A549 (cell line): Measurements from ENCODE around the gene ARID1B. TPM values are rescaled to one million over a fixed set of nuclear protein-coding genes. Genes with fewer than 3 reads are reported as not detected.

Source experiments
- ATAC-seq, 2 experiments: fragments of 200-7000 bp in 1 of 2; fragments of >200 bp in 1 of 2; cut with Nextera tagmentation in 1 of 2; cut with Tn5 transposase in 1 of 2; 3 replicates each; pipeline versions ENCODE4 v1.8.0 to v1.9.1; 2018 to 2020; ENCODE audit warnings: mild to moderate bottlenecking in 1 of 2, moderate library complexity in 1 of 2
- CTCF ChIA-PET: fragments of 300-600 bp; sonication (Branson Sonifier 250); formaldehyde crosslinking; extraction: SDS; loops from one replicate; lab custom pipeline; 2021; ENCODE audit warnings: antibody characterized with exemption, inconsistent platforms; lab: Yijun Ruan, JAX
- POLR2A ChIA-PET: fragments of 350-600 bp; formaldehyde crosslinking; extraction: SDS; loops from one replicate; lab custom pipeline; 2021; ENCODE audit warnings: antibody characterized with exemption, inconsistent platforms; lab: Yijun Ruan, JAX
- DNase-seq, 2 experiments: peaks; one replicate each; pipeline versions ENCODE4 v3.0.0 to v3.0.0-alpha.2; 2011 to 2016; ENCODE audit warnings: low read depth in 1 of 2, low spot score in 1 of 2
- FAIRE-seq: peaks from 2 replicates; lab custom pipeline; 2011; peaks lifted over from hg19 to GRCh38; lab: Jason Lieb, UNC
- H3K27ac ChIP-seq, 2 experiments: fragments of >200 bp; sonication (Bioruptor Twin); formaldehyde crosslinking; 3 replicates each; pipeline ENCODE4 v1.5.1; 2016 to 2017
- H3K4me1 ChIP-seq: fragments of >200 bp; sonication (Bioruptor Twin); formaldehyde crosslinking; 3 replicates; pipeline ENCODE4 v1.6.1; 2016
- H3K4me2 ChIP-seq: fragments of >200 bp; sonication (Bioruptor Twin); formaldehyde crosslinking; 3 replicates; pipeline ENCODE4 v1.6.1; 2016
- H3K4me3 ChIP-seq: fragments of >200 bp; sonication (Bioruptor Twin); formaldehyde crosslinking; 3 replicates; pipeline ENCODE4 v1.5.1; 2016
- H3K9me3 ChIP-seq: fragments of >200 bp; sonication (Bioruptor Twin); formaldehyde crosslinking; 3 replicates; pipeline ENCODE4 v1.6.1; 2016
- BHLHE40 ChIP-seq: IDR thresholded peaks from 2 replicates; pipeline ENCODE4 v1.6.1; 2012; ENCODE audit warnings: low read depth, low read length, inconsistent platforms
- CBX2 ChIP-seq: fragments of 200-600 bp; sonication (generic); IDR thresholded peaks from 2 replicates; pipeline ENCODE4 v1.6.1; 2016; ENCODE audit warnings: low read depth, mild to moderate bottlenecking, borderline replicate concordance
- CHD4 ChIP-seq: fragments of 200-600 bp; sonication (generic); IDR thresholded peaks from 2 replicates; pipeline ENCODE4 v1.6.1; 2016; ENCODE audit warnings: antibody characterized with exemption, mild to moderate bottlenecking, borderline replicate concordance
- FOSL2 ChIP-seq, 2 experiments: fragments of 450-650 bp in 1 of 2; fragments of >200 bp in 1 of 2; sonication (Bioruptor Twin) in 1 of 2; formaldehyde crosslinking; IDR thresholded peaks; 2 replicates each; pipeline versions ENCODE4 v1.5.0 to v1.6.1; 2016 to 2020; ENCODE audit warnings: mild to moderate bottlenecking in 1 of 2, moderate library complexity in 1 of 2
- FOXS1 ChIP-seq: fragments of 250-450 bp; sonication (Bioruptor Pico); IDR thresholded peaks from 2 replicates; pipeline ENCODE4 v1.5.0; 2020; ENCODE audit warnings: mild to moderate bottlenecking, moderate library complexity
- HDAC2 ChIP-seq: fragments of 200-600 bp; sonication (generic); IDR thresholded peaks from 2 replicates; pipeline ENCODE4 v1.6.1; 2016
- JUN ChIP-seq, 2 experiments: fragments of >200 bp; sonication (Bioruptor Twin); formaldehyde crosslinking; IDR thresholded peaks; 2 replicates in 1 of 2; 3 replicates in 1 of 2; pipeline ENCODE4 v1.6.1; 2016 to 2017
- KDM1A ChIP-seq: fragments of 200-600 bp; sonication (generic); IDR thresholded peaks from 2 replicates; pipeline ENCODE4 v1.6.1; 2016; ENCODE audit warnings: low read depth, mild to moderate bottlenecking
- MAFK ChIP-seq: fragments of 450-650 bp; IDR thresholded peaks from 2 replicates; pipeline ENCODE4 v1.6.1; 2014; ENCODE audit not compliant: partially characterized antibody
- MAZ ChIP-seq: fragments of 150-350 bp; IDR thresholded peaks from 2 replicates; pipeline ENCODE4 v1.6.1; 2014; ENCODE audit warnings: antibody characterized with exemption, low read depth, low read length, borderline replicate concordance
- NR3C1 ChIP-seq: fragments of >200 bp; sonication (Bioruptor Twin); formaldehyde crosslinking; IDR thresholded peaks from 3 replicates; pipeline ENCODE4 v1.6.1; 2017
- POLR2A ChIP-seq: IDR thresholded peaks from 2 replicates; pipeline ENCODE4 v1.6.1; 2012; ENCODE audit warnings: mild to moderate bottlenecking, low read length
- POLR2AphosphoS2 ChIP-seq: conservative IDR thresholded peaks from 2 replicates; pipeline ENCODE4 v1.6.1; 2012; ENCODE audit warnings: low read length, improper control_type of control experiment, inconsistent platforms
- RARB ChIP-seq: fragments of 250-450 bp; sonication (Bioruptor Pico); IDR thresholded peaks from 2 replicates; pipeline ENCODE4 v1.8.0; 2021; ENCODE audit warnings: mild to moderate bottlenecking, moderate library complexity
- RCOR1 ChIP-seq: fragments of 150-350 bp; IDR thresholded peaks from 2 replicates; pipeline ENCODE4 v1.6.1; 2014; ENCODE audit warnings: antibody characterized with exemption, low read length, low read depth
- SREBF2 ChIP-seq: fragments of 450-650 bp; IDR thresholded peaks from 2 replicates; pipeline ENCODE4 v1.6.1; 2014; ENCODE audit warnings: mild to moderate bottlenecking, moderate library complexity
- TFCP2L1 ChIP-seq: fragments of 250-450 bp; sonication (Bioruptor Pico); IDR thresholded peaks from 2 replicates; pipeline ENCODE4 v1.5.0; 2021; ENCODE audit warnings: mild to moderate bottlenecking
- ZFP36 ChIP-seq: fragments of 450-650 bp; IDR thresholded peaks from 2 replicates; pipeline ENCODE4 v1.6.1; 2014; ENCODE audit warnings: borderline replicate concordance; ENCODE audit not compliant: partially characterized antibody
- ZSCAN20 ChIP-seq: fragments of 250-450 bp; sonication (Bioruptor Pico); IDR thresholded peaks from 2 replicates; pipeline ENCODE4 v1.8.0; 2022; ENCODE audit warnings: mild to moderate bottlenecking, moderate library complexity
- WGBS: methylation state at CpG from one replicate; pipeline ENCODE4 v1.1.6; 2017; ENCODE audit errors: missing lambda C conversion rate; 5-methylcytosine and 5-hydroxymethylcytosine counted together
- polyA plus RNA-seq, 4 experiments: library from polyadenylated mRNA; depleted of rRNA in 3 of 4; stranded (reverse); fragments of >200 nt; fragmentation: RNase III in 1 of 4; extraction: RNeasy Plus Mini Kit Qiagen cat#74134 plus additional on column Dnase treatment in 1 of 4; gene quantifications; 2 replicates in 3 of 4; 3 replicates in 1 of 4; pipeline ENCODE4 v1.2.3, GENCODE V29; 2011 to 2017
- TF ChIP-seq, protein P1 (sequence below): IDR thresholded peaks from 2 replicates; pipeline ENCODE4 v1.6.1; 2012
- TF ChIP-seq, protein P2 (sequence below): fragments of 250-450 bp; sonication (Bioruptor Pico); IDR thresholded peaks from 2 replicates; pipeline ENCODE4 v1.5.0; 2021; ENCODE audit warnings: mild to moderate bottlenecking, moderate library complexity, borderline replicate concordance
- TF ChIP-seq, protein P3 (sequence below): fragments of >200 bp; sonication (Bioruptor Twin); formaldehyde crosslinking; IDR thresholded peaks from 3 replicates; pipeline ENCODE4 v1.5.1; 2016
- TF ChIP-seq, protein P4 (sequence below): fragments of 450-650 bp; IDR thresholded peaks from 2 replicates; pipeline ENCODE4 v1.6.1; 2014; ENCODE audit warnings: antibody characterized with exemption
- TF ChIP-seq, protein P5 (sequence below): fragments of 250-450 bp; sonication (Bioruptor Pico); IDR thresholded peaks from 2 replicates; pipeline ENCODE4 v1.5.0; 2020; ENCODE audit warnings: low read depth, mild to moderate bottlenecking, moderate library complexity

ARID1B gene
- polyA plus RNA-seq, 2 of the 4 experiments (the other 2 are of a cell fraction), result 13.5 to 16.3 TPM

DNA sequence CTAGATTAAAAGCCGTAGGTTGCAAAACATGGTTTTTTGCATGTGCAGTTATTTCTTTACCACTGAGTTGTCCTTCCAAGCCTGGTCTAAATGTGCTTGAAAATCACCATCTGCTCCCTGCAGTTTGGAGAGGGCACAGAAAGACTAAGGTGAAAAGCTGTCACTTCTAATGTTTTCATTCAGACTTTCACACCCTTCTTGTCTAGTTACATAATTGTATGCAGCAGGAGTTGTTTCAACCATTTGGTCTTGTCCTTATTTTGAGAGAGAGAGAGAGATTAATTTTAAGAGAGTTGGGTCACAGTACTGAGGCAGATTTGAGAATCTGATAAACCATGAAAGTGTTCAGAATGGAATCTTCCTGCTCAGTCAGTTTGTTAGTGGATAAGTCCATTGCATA is 82.5 kb downstream of the ARID1B start:
- FAIRE-seq (no peak), ATAC-seq (no peak), DNase-seq (no peak)
- WGBS, result 96% methylated on average over 1 of the region's 1 CpG
- Histone ChIP-seq H3K4me1 (no peaks in the 10 kb centered on the region), H3K27ac (no peak overlapping the region), H3K4me3 (no peak overlapping the region), H3K9me3 (no peaks in the 10 kb centered on the region), H3K4me2 (no peak overlapping the region)
- POLR2A ChIA-PET, result no interaction called here
- CTCF ChIA-PET, result no interaction called here
- TF ChIP-seq POLR2AphosphoS2 (no peak), POLR2A (no peak), FOXS1 (no peak), MAFK (no peak), FOSL2 (IDR thresholded peaks at IDR 0.05) (no peak), FOSL2 (CRISPR knock-in tag; IDR thresholded peaks at IDR 0.05) (no peak), ZFP36 (no peak), CHD4 (no peak)

DNA sequence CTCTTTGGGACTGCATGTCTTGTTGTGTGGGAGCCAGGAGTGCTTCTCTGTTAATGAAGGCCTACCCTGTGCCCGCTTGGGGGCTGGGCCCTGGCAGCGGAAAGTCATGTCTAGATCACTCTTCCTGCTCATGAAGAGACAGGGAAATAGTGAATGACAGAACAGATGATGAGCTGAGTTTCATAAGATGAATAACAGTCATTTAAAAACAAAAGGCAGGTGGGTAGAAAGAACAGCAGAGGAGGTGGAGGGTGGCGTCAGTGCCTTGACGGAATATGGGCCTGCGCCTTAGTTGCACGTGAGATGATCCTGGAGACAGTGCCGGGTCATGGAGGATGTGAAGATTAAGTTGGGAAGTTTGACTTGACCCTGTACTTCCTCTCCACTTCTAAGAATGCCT is 85.5 kb downstream of the ARID1B start:
- DNase-seq, result no peak
- Histone ChIP-seq H3K9me3 (no peaks in the 10 kb centered on the region), H3K4me2 (no peak overlapping the region), H3K27ac (no peak overlapping the region), H3K4me1 (peaks cover 17% of the 10 kb centered on the region), H3K4me3 (no peak overlapping the region)
- WGBS, result 91% methylated on average over 7 of the region's 7 CpGs
- TF ChIP-seq CHD4, result no peak
- no peak for TF ChIP-seq MAZ
- no peak for TF ChIP-seq JUN (IDR thresholded peaks at IDR 0.05)
- no peak for TF ChIP-seq BHLHE40
- TF ChIP-seq, protein P1, sequence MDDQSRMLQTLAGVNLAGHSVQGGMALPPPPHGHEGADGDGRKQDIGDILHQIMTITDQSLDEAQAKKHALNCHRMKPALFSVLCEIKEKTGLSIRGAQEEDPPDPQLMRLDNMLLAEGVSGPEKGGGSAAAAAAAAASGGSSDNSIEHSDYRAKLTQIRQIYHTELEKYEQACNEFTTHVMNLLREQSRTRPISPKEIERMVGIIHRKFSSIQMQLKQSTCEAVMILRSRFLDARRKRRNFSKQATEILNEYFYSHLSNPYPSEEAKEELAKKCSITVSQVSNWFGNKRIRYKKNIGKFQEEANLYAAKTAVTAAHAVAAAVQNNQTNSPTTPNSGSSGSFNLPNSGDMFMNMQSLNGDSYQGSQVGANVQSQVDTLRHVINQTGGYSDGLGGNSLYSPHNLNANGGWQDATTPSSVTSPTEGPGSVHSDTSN, result no peak
- TF ChIP-seq, protein P2, sequence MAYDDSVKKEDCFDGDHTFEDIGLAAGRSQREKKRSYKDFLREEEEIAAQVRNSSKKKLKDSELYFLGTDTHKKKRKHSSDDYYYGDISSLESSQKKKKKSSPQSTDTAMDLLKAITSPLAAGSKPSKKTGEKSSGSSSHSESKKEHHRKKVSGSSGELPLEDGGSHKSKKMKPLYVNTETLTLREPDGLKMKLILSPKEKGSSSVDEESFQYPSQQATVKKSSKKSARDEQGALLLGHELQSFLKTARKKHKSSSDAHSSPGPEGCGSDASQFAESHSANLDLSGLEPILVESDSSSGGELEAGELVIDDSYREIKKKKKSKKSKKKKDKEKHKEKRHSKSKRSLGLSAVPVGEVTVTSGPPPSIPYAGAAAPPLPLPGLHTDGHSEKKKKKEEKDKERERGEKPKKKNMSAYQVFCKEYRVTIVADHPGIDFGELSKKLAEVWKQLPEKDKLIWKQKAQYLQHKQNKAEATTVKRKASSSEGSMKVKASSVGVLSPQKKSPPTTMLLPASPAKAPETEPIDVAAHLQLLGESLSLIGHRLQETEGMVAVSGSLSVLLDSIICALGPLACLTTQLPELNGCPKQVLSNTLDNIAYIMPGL (CRISPR knock-in tag), result no peak
- TF ChIP-seq SREBF2, result no peak
- no peak for TF ChIP-seq HDAC2
- TF ChIP-seq, protein P3, sequence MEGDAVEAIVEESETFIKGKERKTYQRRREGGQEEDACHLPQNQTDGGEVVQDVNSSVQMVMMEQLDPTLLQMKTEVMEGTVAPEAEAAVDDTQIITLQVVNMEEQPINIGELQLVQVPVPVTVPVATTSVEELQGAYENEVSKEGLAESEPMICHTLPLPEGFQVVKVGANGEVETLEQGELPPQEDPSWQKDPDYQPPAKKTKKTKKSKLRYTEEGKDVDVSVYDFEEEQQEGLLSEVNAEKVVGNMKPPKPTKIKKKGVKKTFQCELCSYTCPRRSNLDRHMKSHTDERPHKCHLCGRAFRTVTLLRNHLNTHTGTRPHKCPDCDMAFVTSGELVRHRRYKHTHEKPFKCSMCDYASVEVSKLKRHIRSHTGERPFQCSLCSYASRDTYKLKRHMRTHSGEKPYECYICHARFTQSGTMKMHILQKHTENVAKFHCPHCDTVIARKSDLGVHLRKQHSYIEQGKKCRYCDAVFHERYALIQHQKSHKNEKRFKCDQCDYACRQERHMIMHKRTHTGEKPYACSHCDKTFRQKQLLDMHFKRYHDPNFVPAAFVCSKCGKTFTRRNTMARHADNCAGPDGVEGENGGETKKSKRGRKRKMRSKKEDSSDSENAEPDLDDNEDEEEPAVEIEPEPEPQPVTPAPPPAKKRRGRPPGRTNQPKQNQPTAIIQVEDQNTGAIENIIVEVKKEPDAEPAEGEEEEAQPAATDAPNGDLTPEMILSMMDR, result no peak
- no peak for TF ChIP-seq ZSCAN20 (CRISPR knock-in tag)
- no peak for TF ChIP-seq NR3C1
- TF ChIP-seq, protein P4, sequence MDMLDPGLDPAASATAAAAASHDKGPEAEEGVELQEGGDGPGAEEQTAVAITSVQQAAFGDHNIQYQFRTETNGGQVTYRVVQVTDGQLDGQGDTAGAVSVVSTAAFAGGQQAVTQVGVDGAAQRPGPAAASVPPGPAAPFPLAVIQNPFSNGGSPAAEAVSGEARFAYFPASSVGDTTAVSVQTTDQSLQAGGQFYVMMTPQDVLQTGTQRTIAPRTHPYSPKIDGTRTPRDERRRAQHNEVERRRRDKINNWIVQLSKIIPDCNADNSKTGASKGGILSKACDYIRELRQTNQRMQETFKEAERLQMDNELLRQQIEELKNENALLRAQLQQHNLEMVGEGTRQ, result no peak
- no peak for TF ChIP-seq ZFP36
- TF ChIP-seq RCOR1, result no peak
- no peak for TF ChIP-seq TFCP2L1
- TF ChIP-seq RARB, result no peak
- TF ChIP-seq, protein P5, sequence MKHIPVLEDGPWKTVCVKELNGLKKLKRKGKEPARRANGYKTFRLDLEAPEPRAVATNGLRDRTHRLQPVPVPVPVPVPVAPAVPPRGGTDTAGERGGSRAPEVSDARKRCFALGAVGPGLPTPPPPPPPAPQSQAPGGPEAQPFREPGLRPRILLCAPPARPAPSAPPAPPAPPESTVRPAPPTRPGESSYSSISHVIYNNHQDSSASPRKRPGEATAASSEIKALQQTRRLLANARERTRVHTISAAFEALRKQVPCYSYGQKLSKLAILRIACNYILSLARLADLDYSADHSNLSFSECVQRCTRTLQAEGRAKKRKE (CRISPR knock-in tag), result no peak
- TF ChIP-seq CBX2, result no peak
- TF ChIP-seq POLR2AphosphoS2, result no peak
- no peak for TF ChIP-seq KDM1A
- no peak for ATAC-seq
- FAIRE-seq, result no peak
- ChIA-PET POLR2A (no interaction called here), CTCF (no interaction called here)
